Measurements from ENCODE around the gene EFEMP1.

DNA sequence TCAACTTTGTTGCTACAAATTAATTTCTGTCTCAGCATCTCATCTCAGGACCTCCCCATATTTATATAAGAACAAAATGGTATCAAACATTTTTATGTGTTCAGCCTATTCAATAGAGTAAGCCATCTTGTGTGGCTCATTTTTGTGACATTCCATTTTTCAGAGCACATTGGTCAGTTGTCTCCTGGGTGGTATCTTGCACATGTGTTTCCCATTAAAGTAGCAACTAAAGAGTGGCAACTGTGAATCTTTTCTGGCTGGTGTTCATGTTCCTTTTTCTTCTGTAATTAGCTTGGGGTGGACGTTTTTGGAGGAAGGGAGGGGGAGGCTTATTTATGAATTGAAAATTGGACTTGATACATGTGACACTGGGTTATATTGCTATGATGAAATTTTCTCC, 45.4 kb upstream of the EFEMP1 start:
- TF ChIP-seq CTCF (IDR thresholded peaks at IDR 0.05) (no peak), POLR2A (IDR thresholded peaks at IDR 0.05) (no peak)

Measured in heart left ventricle (tissue), 13 donors.